ENCODE data around the gene PNMA8B.

PNMA8B gene

GRCh38 chr19:46451352-46451751 lies 44.3 kb downstream of the PNMA8B start:
- DNase-seq = no peak

- no peak for DNase-seq
These were observed 44.9 kb downstream of the PNMA8B start for GRCh38 chr19:46450737-46451136.

- no peak for DNase-seq
These were observed 46.4 kb downstream of the PNMA8B start for GRCh38 chr19:46449228-46449627.

GRCh38 chr19:46448601-46449000 lies 47.1 kb downstream of the PNMA8B start:
- DNase-seq = no peak

- DNase-seq = no peak
These were observed 47.8 kb downstream of the PNMA8B start for GRCh38 chr19:46447824-46448223.

- DNase-seq = no peak
These were observed 48.7 kb downstream of the PNMA8B start for GRCh38 chr19:46447006-46447405.

- DNase-seq = no peak
These were observed 49.6 kb downstream of the PNMA8B start for GRCh38 chr19:46446021-46446420.

GRCh38 chr19:46442808-46443450 lies 52.7 kb downstream of the PNMA8B start:
- no peak for DNase-seq

GRCh38 chr19:46441866-46442265 lies 53.8 kb downstream of the PNMA8B start:
- DNase-seq = no peak
